Fibroblast of skin of scalp (primary cell): ENCODE data around the gene CACNG7.
A peak's percentile ranks its signal among the peaks of the same experiment; 100 is the strongest.

Source experiments
- DNase-seq: peaks from one replicate; pipeline ENCODE4 v3.0.0-alpha.2; 2013

CACNG7 gene

GRCh38 chr19:53879140-53880081 lies 29.7 kb upstream of the CACNG7 start:
- DNase-seq, result peak; percentile 94

GRCh38 chr19:53880711-53881481 lies 28.2 kb upstream of the CACNG7 start:
- no peak for DNase-seq

DNA sequence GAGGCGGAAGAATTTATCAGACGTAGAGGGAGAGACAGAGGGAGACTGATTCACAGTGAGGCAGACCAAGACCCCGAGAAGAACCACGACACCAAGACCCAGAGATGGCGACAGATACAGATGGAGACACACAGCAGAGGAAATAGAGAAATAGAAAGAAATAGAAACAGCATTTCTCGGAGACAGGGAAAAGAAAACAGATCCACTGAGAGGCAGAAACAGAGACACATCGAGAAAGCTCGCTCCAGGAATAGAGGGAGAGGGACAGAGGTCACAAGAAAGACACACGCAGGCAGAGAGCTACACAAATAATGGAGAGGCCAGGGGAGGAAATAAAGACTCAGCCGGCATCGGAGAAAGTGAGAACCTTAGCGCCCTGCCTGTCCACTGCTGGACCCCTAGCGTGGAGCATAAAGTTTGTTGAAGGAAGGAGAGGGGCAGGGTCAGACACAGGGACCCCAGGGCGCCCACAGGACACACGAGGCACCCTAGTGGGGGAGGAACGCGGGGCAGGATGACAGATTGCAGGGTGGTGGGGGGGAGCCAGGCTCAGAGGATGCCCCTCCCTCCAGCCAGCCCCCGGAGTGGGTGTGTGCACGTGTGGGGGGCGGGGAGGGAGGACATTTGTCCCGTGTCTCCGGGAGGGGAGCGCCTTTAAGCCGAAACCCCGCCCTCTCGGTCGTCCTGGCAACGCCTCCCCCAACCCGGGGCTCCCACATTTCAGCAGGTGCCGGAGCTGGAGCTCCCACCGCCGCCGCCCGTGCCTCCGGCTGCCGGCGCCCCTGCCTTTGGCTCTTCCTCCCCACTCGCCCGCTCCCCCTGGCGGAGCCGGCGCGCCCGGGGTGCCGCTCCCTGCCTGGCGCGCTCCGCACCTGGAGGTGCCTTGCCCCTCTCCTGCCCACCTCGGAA lies 27.3 kb upstream of the CACNG7 start, which contains the start of gene PRKCG:
TSS of gene PRKCG (plus strand) at position 716 of the 909 bp plus-strand sequence. CDS start 298 bp downstream, outside the sequence.
- DNase-seq, result no peak

GRCh38 chr19:53882391-53883050 lies 26.6 kb upstream of the CACNG7 start:
- no peak for DNase-seq

DNA sequence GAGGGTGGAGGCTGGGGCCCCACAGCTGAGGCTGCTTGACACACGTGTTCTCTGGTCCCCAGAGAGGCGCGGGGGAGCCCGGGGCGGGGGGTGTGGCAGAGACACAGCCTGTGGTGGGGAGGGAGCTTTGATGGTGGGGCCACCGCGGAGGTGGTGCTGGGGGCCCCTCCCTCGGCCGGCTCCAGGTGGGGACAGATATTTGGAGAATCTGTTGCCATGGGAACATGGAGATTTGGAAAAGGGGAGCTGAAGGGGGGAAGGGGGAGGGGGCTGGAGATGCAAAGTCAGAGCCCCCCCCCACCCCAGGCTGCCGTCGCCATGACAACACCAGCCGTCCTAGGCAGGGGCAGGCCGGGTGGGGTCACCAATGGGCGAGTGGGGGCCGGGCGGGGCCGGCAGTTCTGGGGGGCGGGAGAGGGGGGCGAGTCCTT lies 25.8 kb upstream of the CACNG7 start:
- DNase-seq, result no peak

DNA sequence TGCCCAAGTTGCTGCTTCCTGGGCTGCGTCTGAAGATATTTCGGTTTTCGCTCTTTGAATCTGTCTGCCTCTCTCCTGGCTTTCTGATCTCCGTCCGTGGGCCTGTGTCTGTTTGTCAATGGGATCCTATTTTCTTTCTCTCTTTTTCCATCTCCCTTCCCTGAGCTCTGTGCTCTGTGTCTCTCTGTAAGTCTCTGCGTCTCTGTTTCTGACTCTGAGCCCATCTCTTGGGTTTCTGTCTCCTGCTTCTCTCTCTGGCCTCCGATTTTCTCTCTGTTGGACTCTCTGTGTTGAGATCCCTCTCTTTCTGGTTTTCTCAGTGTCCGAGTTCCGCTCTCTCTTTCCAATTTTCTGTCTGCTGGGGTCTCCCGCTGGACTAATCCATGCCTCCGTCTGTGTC lies 25.3 kb upstream of the CACNG7 start:
- no peak for DNase-seq

DNA sequence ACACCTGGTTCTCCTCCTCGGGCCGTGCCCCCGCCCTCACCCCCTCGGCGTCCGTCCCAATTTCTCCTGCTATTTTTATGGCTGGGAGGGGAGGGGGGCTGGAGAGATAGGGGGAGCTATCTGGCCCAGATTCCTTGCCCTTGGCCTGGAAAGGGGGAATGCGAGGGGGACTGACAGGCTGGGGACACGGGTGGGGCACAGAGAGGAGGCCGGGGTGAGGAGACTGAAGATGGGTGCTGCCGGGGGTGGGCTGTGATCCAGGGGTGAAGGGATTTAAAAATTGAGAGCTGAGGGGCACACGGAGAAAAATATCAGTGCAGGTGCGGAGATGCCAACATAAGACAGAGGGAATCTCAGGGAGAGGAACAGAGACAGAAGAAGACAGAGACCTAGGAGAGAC lies 24.8 kb upstream of the CACNG7 start:
- DNase-seq, result no peak

DNA sequence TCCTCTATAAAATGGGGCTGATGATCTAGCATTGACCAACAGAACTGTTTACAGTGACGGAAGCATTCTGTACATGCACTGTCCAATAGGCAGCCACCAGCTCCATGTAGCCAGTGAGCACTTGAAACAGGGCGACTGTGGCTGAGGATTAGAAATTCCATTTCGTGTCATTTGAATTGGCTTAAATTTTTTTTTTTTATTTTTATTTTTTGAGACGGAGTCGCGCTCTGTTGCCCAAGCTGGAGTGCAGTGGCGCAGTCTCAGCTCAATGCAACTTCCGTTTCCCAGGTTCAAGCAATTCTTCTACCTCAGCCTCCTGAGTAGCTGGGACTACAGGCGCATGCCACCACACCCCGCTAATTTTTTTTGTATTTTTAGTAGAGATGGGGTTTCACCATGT lies 24.0 kb upstream of the CACNG7 start:
- DNase-seq, result no peak

DNA sequence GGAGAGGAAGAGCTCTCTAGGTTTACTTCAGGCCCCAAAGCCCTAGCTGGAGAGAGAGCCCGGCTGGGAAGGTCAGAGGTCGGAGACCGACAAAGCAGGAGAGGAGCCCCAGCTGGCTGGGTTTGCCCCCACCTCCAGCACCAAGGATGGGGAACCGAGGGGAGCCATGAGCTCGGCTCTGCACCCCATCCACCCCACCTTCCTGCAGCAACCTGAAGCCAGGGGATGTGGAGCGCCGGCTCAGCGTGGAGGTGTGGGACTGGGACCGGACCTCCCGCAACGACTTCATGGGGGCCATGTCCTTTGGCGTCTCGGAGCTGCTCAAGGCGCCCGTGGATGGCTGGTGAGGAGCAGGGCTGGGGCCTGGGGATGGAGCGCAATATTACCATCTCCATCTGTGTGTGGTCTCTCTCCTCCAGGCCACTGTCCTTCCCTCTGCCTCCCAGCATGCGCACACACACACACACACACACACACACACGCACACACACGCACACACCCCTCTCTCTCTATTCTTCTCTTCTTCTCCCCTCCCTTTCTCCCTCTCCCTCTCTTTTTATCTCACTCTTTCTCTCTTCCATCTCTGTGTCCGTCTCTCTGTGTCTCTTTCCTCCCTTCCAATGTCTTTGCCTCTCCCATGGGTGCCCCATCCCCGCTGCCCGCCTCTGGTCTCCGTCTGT lies 16.6 kb upstream of the CACNG7 start:
- DNase-seq, result no peak

GRCh38 chr19:53892981-53893325 lies 16.1 kb upstream of the CACNG7 start:
- no peak for DNase-seq

DNA sequence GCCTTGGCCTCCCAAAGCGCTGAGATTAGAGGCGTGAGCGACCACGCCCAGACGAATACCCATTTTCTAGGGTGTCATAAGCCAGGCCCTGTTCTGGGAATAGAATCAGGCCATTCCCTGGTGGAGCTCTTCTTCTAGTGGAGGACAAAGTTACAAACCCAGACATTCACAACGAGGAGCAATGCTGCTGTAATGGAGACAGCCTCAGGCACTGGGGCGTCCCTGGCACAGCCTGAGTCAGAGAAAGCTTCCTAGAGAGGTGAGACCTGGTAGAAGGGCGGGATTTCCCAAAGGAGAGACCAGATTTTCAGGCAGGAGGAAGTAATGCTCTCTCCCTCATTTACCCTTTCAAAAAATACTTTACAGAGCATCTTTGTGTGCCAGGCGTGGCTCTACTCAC lies 14.4 kb upstream of the CACNG7 start:
- DNase-seq, result no peak

DNA sequence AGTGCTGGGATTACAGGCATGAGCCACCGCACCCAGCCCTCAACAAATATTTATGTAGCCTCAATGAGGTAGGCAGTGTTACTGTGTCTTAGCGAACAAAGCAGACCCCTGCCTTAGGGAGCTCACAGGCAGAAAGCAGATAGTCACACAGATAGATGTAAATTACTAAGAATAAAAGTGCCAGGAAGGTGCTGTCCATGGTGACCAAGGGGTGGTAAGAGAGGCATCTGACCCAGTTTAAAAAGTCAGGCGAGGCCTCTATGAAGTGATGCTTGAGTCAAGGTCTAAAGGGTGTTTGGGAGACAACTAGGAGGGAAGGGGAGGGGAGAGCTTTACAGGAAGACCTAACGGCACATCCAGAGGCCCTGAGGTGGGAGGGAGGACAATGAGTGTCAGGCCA lies 12.4 kb upstream of the CACNG7 start:
- no peak for DNase-seq

DNA sequence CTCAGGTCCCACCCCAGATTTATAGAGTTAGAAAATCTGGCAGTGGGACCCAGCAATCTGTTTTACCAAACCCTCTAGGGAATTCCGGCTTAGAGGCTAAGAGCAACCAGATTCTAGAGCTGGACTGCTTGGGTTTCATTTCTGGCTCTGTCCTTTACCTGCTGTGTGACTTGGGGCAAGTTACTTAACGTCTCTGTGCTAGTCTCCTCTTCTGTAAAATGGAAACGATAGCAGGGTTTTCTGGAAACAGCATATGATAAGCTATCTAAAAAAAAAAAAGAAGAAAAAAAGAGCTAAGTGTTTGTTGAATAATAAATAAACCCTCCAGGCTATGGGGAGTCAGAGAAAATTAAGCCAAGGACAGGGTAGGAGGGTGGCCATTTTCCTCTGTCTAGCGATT lies 11.6 kb upstream of the CACNG7 start:
- DNase-seq, result no peak

DNA sequence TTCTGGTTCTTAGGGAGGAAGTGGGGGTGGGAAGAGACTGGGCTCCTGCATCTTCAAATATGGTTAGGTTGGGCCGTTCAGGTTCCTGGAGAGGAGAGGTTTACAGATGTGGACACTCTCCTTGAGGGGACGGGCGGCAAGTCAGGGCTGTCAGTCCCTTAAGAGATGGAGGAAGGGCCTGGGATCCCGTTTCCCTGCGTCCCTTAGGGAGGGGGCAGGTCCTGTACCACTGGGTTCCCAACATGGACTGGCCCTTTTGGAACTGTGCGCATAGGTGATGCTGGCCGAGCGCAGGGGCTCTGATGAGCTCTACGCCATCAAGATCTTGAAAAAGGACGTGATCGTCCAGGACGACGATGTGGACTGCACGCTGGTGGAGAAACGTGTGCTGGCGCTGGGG lies 10.9 kb upstream of the CACNG7 start:
- no peak for DNase-seq

DNA sequence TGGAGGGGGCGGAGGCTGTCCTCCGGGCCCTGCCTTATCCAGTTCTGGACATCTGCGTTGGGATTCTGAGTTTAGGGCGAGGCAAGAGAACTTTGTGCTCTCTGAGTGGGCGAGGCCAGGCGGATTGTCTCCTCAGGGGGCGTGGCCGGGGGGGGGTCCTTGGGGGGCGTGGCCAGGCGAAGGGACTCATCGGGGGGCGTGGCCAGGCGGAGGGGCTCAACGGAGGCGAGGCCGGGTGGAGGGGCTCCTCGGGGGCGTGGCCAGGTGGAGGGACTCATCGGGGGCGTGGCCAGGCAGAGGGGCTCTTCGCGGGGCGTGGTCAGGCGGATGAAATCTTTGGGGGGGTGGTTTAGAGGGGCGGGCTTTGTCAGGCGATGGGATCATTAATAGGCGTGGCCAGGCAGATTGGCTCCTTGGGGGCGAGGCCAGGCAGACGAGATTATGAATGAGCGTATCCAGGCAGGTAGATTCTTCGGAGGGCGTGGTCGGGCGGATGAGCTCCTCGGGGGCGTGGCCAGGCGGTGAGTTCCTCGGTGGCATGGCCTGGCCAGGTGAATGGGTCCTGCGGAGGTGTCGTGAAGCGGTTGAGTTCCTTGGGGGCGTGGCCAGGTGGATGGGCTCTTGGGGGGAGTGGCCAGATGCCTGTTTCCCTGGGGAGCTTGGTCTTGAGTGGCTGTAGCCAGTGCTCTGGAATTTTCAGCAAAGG lies 10.3 kb upstream of the CACNG7 start:
- DNase-seq, result no peak

DNA sequence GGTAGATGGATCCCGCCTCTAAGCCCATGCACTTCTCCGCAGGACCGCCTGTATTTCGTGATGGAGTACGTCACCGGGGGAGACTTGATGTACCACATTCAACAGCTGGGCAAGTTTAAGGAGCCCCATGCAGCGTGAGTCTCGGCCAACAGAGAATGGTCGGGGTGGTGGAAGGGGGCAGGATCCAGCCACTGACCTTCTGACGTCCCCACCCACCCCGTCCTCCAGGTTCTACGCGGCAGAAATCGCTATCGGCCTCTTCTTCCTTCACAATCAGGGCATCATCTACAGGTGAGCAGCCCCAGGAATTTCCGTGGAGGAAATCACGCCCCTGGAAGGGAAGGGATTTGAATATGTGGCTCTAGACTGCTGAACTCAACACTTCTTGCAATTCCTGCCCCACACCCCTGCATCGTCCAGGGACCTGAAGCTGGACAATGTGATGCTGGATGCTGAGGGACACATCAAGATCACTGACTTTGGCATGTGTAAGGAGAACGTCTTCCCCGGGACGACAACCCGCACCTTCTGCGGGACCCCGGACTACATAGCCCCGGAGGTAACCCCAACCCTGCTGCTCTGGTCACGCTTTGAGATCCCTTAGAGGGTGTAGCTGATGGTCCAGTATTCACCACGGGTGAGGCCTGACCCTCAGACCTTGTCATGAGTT lies 8.8 kb upstream of the CACNG7 start:
- DNase-seq, result no peak

- no peak for DNase-seq
These were observed 5.9 kb upstream of the CACNG7 start for GRCh38 chr19:53903055-53903680.

DNA sequence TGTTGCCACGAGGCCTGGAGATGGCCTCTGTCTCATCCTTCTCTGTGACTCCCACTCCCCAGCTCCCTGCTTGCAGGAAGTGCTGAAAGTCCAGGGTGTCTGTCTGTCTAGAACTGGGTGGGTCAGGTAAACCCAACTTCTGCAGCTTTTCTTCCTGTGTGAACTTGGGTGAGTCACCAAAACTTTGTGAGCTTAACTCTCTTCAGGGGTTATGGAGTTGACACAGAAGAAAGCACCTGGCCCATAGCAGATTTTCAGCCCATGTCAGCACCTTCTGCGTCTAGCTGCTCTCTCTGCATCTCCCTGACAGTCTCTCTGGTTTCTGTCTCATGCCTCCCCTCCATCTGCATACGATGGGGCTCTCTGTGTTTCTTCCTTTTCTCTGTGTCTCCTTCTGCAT lies 4.2 kb upstream of the CACNG7 start:
- DNase-seq, result no peak

DNA sequence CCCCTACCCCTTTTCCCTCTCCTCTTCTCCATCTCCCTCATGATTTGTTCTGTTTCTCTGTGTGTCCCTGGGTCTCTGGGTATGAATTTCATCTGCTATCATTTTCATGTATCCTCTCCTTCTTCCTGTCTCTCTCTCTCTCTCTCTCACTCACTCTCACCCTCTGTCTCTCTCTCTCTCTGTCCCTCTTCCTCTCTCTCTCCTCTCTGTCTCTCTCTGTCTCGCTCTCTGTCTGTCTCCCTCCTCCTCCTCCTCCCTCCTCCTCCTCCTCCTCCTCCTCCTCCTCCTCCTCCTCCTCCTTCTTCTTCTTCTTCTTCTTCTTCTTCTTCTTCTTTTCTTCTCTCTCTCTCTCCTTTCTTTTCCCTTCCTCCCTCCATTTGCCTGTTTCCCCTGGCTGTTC lies 3.3 kb upstream of the CACNG7 start:
- DNase-seq, result no peak
